ENCODE measurements around the gene PARN. TPM values are rescaled to one million over a fixed set of nuclear protein-coding genes. Genes with fewer than 3 reads are reported as not detected.
A peak's percentile ranks its signal among the peaks of the same experiment; 100 is the strongest.

PARN gene
- total RNA-seq, 4 donors from 2014 or later, result 69.8 to 214 (median 120) TPM

DNA sequence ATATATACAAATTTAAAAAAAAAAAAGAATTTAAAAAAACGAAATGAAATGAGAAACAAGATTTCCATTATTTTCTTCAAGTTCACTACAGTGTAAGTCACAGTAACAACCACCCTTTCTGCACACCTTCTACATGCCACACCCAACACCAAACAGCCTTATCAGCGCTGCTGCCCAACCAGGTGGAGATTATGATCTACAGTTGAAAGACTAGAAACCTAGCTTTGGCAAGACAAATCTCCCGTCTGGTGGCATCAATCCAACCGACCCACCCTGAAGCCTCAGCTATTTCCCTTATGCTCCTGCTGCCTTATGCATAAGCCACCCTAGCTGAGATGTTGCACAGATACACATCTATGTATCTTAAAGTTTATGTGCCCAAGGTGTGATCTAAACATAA is 60.8 kb downstream of the PARN start:
- Histone ChIP-seq H3K9me3 (no peaks in the 10 kb centered on the region), H3K4me3 (replicated peaks in 1 of 3) (no peak overlapping the region), H3K27me3 (no peaks in the 10 kb centered on the region), H3K27ac (no peak overlapping the region), H3K36me3 (peaks cover 3 to 5% of the 10 kb centered on the region in 2 donors), H3K4me1 (peaks cover 23 to 27% of the 10 kb centered on the region in 2 donors)
- no peak for DNase-seq
- WGBS, 2 donors, result 82 to 93% methylated on average over 4 of the region's 4 CpGs
- no peak for TF ChIP-seq POLR2A (IDR thresholded peaks at IDR 0.05)
- TF ChIP-seq, protein P1, sequence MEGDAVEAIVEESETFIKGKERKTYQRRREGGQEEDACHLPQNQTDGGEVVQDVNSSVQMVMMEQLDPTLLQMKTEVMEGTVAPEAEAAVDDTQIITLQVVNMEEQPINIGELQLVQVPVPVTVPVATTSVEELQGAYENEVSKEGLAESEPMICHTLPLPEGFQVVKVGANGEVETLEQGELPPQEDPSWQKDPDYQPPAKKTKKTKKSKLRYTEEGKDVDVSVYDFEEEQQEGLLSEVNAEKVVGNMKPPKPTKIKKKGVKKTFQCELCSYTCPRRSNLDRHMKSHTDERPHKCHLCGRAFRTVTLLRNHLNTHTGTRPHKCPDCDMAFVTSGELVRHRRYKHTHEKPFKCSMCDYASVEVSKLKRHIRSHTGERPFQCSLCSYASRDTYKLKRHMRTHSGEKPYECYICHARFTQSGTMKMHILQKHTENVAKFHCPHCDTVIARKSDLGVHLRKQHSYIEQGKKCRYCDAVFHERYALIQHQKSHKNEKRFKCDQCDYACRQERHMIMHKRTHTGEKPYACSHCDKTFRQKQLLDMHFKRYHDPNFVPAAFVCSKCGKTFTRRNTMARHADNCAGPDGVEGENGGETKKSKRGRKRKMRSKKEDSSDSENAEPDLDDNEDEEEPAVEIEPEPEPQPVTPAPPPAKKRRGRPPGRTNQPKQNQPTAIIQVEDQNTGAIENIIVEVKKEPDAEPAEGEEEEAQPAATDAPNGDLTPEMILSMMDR (IDR thresholded peaks at IDR 0.05), result no peak
- intact Hi-C loops (cut with DNase I), result no loop called here

DNA sequence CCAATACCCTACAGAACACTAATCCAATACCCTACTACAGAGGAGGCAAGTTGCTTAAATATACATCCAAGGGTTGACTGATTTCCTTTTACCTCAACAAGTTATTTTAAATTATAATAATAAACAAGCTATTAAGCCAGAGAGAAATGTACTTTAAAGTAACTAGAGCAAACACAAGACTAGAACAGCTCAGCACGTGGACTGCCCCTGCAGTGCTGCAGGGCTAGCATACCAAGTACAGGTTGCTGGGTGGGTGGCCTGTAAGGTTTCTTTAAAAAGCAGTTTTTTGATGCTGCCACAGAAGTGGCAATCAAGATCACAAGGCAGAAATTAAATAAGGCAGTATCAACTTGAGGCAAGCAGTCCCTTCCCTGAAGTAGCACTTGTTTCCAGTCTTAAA is 63.5 kb downstream of the PARN start:
- intact Hi-C loops (cut with DNase I), result no loop called here
- H3K27ac ChIP-seq, result no peak overlapping the region

DNA sequence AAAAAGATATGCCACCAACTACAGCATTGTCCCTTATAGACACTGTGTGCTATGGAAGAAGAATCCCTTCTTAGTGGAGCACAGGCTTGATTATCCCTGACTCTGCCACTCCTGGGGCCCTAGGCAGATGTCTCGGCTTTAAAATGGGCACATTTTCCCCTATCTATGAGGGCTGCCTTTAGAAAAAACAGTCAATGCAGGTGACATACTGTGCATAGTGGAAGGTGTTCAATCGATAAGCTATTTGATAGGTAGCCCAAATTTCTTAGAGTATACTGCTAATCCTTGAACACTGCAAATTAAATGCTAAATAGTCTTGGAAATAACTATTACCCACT is 64.4 kb downstream of the PARN start:
- Histone ChIP-seq H3K36me3 (no peaks in the 10 kb centered on the region), H3K4me3 (replicated peaks in 1 of 3) (no peak overlapping the region), H3K9me3 (no peaks in the 10 kb centered on the region), H3K27me3 (no peaks in the 10 kb centered on the region), H3K4me1 (peaks cover 23 to 27% of the 10 kb centered on the region in 2 donors), H3K27ac (no peak overlapping the region)
- 90 to 100% methylated on average over 2 of the region's 2 CpGs for WGBS, 2 donors
- intact Hi-C loops (cut with DNase I), result no loop called here
- no peak for DNase-seq
- no peak for TF ChIP-seq POLR2A (IDR thresholded peaks at IDR 0.05)
- TF ChIP-seq, protein P1 (IDR thresholded peaks at IDR 0.05), result no peak

More for the DNA sequence above, 63.5 kb downstream of the PARN start:
- TF ChIP-seq POLR2A (IDR thresholded peaks at IDR 0.05), result no peak
- TF ChIP-seq, protein P1 (IDR thresholded peaks at IDR 0.05), result no peak
- peak; percentile 32 to 52 for DNase-seq
- no peaks in the 10 kb centered on the region for H3K27me3 ChIP-seq
- H3K4me3 ChIP-seq (replicated peaks in 1 of 3), result no peak overlapping the region
- WGBS, 2 donors, result 6 to 60% methylated on average over 1 of the region's 1 CpG
- no peaks in the 10 kb centered on the region for H3K9me3 ChIP-seq
- H3K4me1 ChIP-seq, result peaks cover 23 to 27% of the 10 kb centered on the region in 2 donors
- no peaks in the 10 kb centered on the region for H3K36me3 ChIP-seq

DNA sequence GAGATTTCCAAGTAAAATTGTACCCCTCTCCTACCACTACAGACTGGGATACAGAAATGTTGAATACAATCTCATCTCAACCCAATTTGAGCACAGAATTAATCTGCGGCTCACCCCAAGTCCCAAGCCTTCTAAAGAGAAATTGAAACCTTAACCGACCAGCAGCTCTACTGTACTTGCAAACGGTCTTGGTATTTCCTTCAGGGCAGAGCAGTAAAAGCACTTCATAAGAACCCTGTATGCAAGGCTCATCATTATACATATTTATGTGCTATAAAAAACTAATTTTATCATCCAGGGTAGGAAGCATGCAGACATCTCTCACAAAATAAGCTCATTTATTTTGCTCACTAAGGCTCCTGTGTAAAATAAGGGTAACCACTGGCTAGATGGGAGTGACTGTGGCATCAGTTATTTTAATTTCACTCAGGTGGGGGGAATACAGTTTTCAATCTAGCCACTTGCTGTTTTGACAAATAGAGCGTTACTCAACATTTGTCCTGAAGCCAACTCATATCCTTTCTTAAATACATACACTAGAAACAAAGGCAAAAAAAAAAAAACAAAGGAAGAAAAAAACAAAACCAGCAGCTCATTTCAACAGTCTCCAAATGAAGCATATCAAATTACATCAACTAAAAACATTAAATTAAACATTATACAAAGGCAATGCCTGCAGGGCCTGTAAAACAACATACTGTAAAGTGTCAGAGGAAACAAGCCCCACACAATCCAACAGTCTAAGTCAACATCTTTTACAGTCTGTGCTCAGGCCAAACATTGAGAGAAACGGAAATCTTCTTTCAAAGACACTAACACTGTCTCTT is 65.0 kb downstream of the PARN start:
- H3K27ac ChIP-seq, result no peak overlapping the region
- H3K9me3 ChIP-seq, result no peaks in the 10 kb centered on the region
- DNase-seq, result no peak
- H3K4me1 ChIP-seq, result peaks cover 23 to 27% of the 10 kb centered on the region in 2 donors
- H3K27me3 ChIP-seq, result no peaks in the 10 kb centered on the region
- no peak overlapping the region for H3K4me3 ChIP-seq (replicated peaks in 1 of 3)
- WGBS, 2 donors, result 74 to 79% methylated on average over 5 of the region's 5 CpGs
- intact Hi-C loops (cut with DNase I), result no loop called here
- TF ChIP-seq POLR2A (IDR thresholded peaks at IDR 0.05), result no peak
- TF ChIP-seq, protein P1 (IDR thresholded peaks at IDR 0.05), result no peak
- no peaks in the 10 kb centered on the region for H3K36me3 ChIP-seq

DNA sequence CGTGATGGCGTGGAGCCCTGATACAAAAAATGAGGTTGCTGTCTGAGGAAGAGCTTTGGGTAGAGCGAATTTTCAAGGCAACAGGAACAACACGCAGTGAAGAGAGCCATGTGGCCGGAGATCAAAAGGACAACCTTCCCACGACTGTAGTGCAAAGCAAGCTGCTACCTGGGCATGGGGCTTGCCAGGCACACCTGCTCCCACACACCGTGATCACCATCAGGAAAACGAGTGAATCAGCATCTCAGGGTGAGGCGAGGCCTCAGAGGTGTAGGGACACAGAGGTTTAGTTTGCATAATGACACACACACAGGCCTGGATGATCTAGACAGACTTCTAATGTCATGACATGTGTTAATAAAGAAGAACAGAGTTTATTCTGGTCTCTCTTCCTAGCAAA is 65.7 kb downstream of the PARN start:
- Histone ChIP-seq H3K4me3 (replicated peaks in 1 of 3) (no peak overlapping the region), H3K9me3 (no peaks in the 10 kb centered on the region), H3K36me3 (no peaks in the 10 kb centered on the region), H3K4me1 (peaks cover 23 to 27% of the 10 kb centered on the region in 2 donors), H3K27ac (no peak overlapping the region), H3K27me3 (no peaks in the 10 kb centered on the region)
- TF ChIP-seq, protein P1 (IDR thresholded peaks at IDR 0.05), result no peak
- TF ChIP-seq POLR2A (IDR thresholded peaks at IDR 0.05), result no peak
- 91 to 96% methylated on average over 8 to 9 of the region's 9 CpGs for WGBS, 2 donors
- intact Hi-C loops (cut with DNase I), result no loop called here
- no peak for DNase-seq

All from thyroid gland (tissue), 4 donors.